Smooth muscle cell (in vitro differentiated cells): ENCODE results near the gene WDR48. TPM values are rescaled to one million over a fixed set of nuclear protein-coding genes. Genes with fewer than 3 reads are reported as not detected.
A peak's percentile ranks its signal among the peaks of the same experiment; 100 is the strongest.

Source experiments
- DNase-seq: peaks from one replicate; lab custom pipeline; 2025; ENCODE audit not compliant: unreplicated experiment; lab: John Stamatoyannopoulos, UW
- H2AFZ ChIP-seq: fragments of 200-600 bp; sonication (generic); 2 replicates; pipeline ENCODE4 v1.6.0; 2016; ENCODE audit warnings: antibody characterized with exemption, low read depth, mild to moderate bottlenecking
- H3F3A ChIP-seq: fragments of 200-600 bp; sonication (generic); 2 replicates; pipeline ENCODE4 v1.6.0; 2017; ENCODE audit warnings: antibody characterized with exemption, low read depth
- H3K27ac ChIP-seq: fragments of 200-600 bp; sonication (generic); 2 replicates; pipeline ENCODE4 v1.5.1; 2016; ENCODE audit warnings: low read depth, mild to moderate bottlenecking
- H3K27me3 ChIP-seq: fragments of 200-600 bp; sonication (generic); 2 replicates; pipeline ENCODE4 v1.6.1; 2016; ENCODE audit warnings: low read depth, mild to moderate bottlenecking
- H3K36me3 ChIP-seq: fragments of 200-600 bp; sonication (generic); 2 replicates; pipeline ENCODE4 v1.5.1; 2016; ENCODE audit warnings: low read depth
- H3K4me1 ChIP-seq: fragments of 200-600 bp; sonication (generic); 2 replicates; pipeline ENCODE4 v1.5.1; 2016; ENCODE audit warnings: low read depth
- H3K4me2 ChIP-seq: fragments of 200-600 bp; sonication (generic); 2 replicates; pipeline ENCODE4 v1.6.0; 2016; ENCODE audit warnings: mild to moderate bottlenecking
- H3K4me3 ChIP-seq: fragments of 200-600 bp; sonication (generic); 2 replicates; pipeline ENCODE4 v1.5.1; 2016; ENCODE audit warnings: mild to moderate bottlenecking
- H3K79me2 ChIP-seq: fragments of 200-600 bp; sonication (generic); 2 replicates; pipeline ENCODE4 v1.6.0; 2016; ENCODE audit warnings: low read depth, mild to moderate bottlenecking
- H3K9ac ChIP-seq: fragments of 200-600 bp; sonication (generic); 2 replicates; pipeline ENCODE4 v1.6.0; 2016; ENCODE audit warnings: low read depth
- H3K9me3 ChIP-seq: fragments of 200-600 bp; sonication (generic); replicated peaks from 2 replicates; pipeline ENCODE4 v1.5.1; 2016; ENCODE audit warnings: low read depth
- H4K20me1 ChIP-seq: fragments of 200-600 bp; sonication (generic); 2 replicates; pipeline ENCODE4 v1.6.0; 2016; ENCODE audit warnings: low read depth
- CTCF ChIP-seq: fragments of 200-600 bp; sonication (generic); IDR thresholded peaks from 2 replicates; pipeline ENCODE4 v1.5.1; 2017; ENCODE audit warnings: borderline replicate concordance, mild to moderate bottlenecking, antibody characterized with exemption; ENCODE audit not compliant: insufficient read depth, poor library complexity, severe bottlenecking
- WGBS: methylation state at CpG from one replicate; pipeline ENCODE4 v1.1.7; 2016; ENCODE audit warnings: low lambda C conversion rate; 5-methylcytosine and 5-hydroxymethylcytosine counted together
- polyA plus RNA-seq: library from polyadenylated mRNA; unstranded; fragments of >200 nt; fragmentation: Nextera tagmentation; extraction: Ambion mirVana; gene quantifications from 2 replicates; pipeline ENCODE4 v1.2.1, GENCODE V29; 2016
- total RNA-seq: library from RNA; depleted of rRNA; stranded (reverse); fragments of >200 nt; gene quantifications from 2 replicates; pipeline ENCODE4 v1.2.3, GENCODE V29; 2014

The WDR48 gene
- total and polyA plus RNA-seq, 2 experiments from 2014 or later: 26.9 to 34.6 TPM

GRCh38 chr3:39108200-39108710 lies 56.4 kb downstream of the WDR48 start:
- no peaks in the 10 kb centered on the region for H3K36me3 ChIP-seq
- peak overlapping the region; percentile 95 for H3K9ac ChIP-seq
- no peaks in the 10 kb centered on the region for H3K9me3 ChIP-seq
- no peaks in the 10 kb centered on the region for H3K27me3 ChIP-seq
- peaks cover 15% of the 10 kb centered on the region for H3K4me1 ChIP-seq
- peaks cover 40% of the 10 kb centered on the region for H3K79me2 ChIP-seq
- peak overlapping the region; percentile 69 for H2AFZ ChIP-seq
- DNase-seq: no peak
- H3K4me3 ChIP-seq: peak overlapping the region; percentile 98
- WGBS: 25% methylated on average over 2 of the region's 2 CpGs
- peak overlapping the region; percentile 92 for H3K27ac ChIP-seq
- H3K4me2 ChIP-seq: peak overlapping the region; percentile 98
- peaks cover 37% of the 10 kb centered on the region for H4K20me1 ChIP-seq
- TF ChIP-seq CTCF: no peak
- no peaks in the 10 kb centered on the region for H3F3A ChIP-seq

GRCh38 chr3:39109086-39109485 lies 57.3 kb downstream of the WDR48 start:
- H3K4me2 ChIP-seq: no peak overlapping the region

GRCh38 chr3:39110041-39110639 lies 58.3 kb downstream of the WDR48 start:
- H3K4me1 ChIP-seq: peaks cover 15% of the 10 kb centered on the region
- no peak for TF ChIP-seq CTCF
- DNase-seq: no peak
- no peak overlapping the region for H2AFZ ChIP-seq
- H3K9ac ChIP-seq: no peak overlapping the region
- WGBS: 87% methylated on average over 2 of the region's 2 CpGs
- no peak overlapping the region for H3K4me2 ChIP-seq
- H3F3A ChIP-seq: no peaks in the 10 kb centered on the region
- H3K27ac ChIP-seq: no peak overlapping the region
- H4K20me1 ChIP-seq: peaks cover 18% of the 10 kb centered on the region
- H3K36me3 ChIP-seq: no peaks in the 10 kb centered on the region
- no peaks in the 10 kb centered on the region for H3K9me3 ChIP-seq
- H3K79me2 ChIP-seq: peaks cover 22% of the 10 kb centered on the region
- H3K4me3 ChIP-seq: no peak overlapping the region
- no peaks in the 10 kb centered on the region for H3K27me3 ChIP-seq

More at GRCh38 chr3:39109086-39109485, 57.3 kb downstream of the WDR48 start:
- H3K27ac ChIP-seq: no peak overlapping the region
- 94% methylated on average over 5 of the region's 5 CpGs for WGBS
- H4K20me1 ChIP-seq: peaks cover 28% of the 10 kb centered on the region
- peaks cover 32% of the 10 kb centered on the region for H3K79me2 ChIP-seq
- H2AFZ ChIP-seq: no peak overlapping the region
- no peaks in the 10 kb centered on the region for H3F3A ChIP-seq
- DNase-seq: no peak
- H3K4me1 ChIP-seq: peaks cover 15% of the 10 kb centered on the region
- H3K4me3 ChIP-seq: no peak overlapping the region
- no peak overlapping the region for H3K9ac ChIP-seq
- H3K36me3 ChIP-seq: no peaks in the 10 kb centered on the region
- no peaks in the 10 kb centered on the region for H3K27me3 ChIP-seq
- H3K9me3 ChIP-seq: no peaks in the 10 kb centered on the region
- TF ChIP-seq CTCF: no peak

GRCh38 chr3:39112113-39112512 lies 60.3 kb downstream of the WDR48 start:
- Histone ChIP-seq H3K9ac (no peak overlapping the region), H3K4me3 (no peak overlapping the region), H3K36me3 (no peaks in the 10 kb centered on the region), H3K4me1 (peaks cover 8% of the 10 kb centered on the region), H3K79me2 (peaks cover 2% of the 10 kb centered on the region), H3K4me2 (no peak overlapping the region), H3F3A (no peaks in the 10 kb centered on the region), H3K27me3 (no peaks in the 10 kb centered on the region), H3K27ac (no peak overlapping the region), H2AFZ (no peak overlapping the region), H4K20me1 (no peaks in the 10 kb centered on the region), H3K9me3 (no peaks in the 10 kb centered on the region)
- TF ChIP-seq CTCF: no peak
- WGBS: 97% methylated on average over 3 of the region's 3 CpGs
- DNase-seq: no peak
